ENCODE results near the gene AURKA. TPM values are rescaled to one million over a fixed set of nuclear protein-coding genes. Genes with fewer than 3 reads are reported as not detected.

Gene AURKA
- total and polyA plus RNA-seq, 9 of the 15 experiments (the other 6 are each of a cell fraction or from before 2014, with no cell fraction given): 72.7 to 162 (median 113) TPM

- Histone ChIP-seq H3K9me1 (ENCODE audit: control insufficient read depth, insufficient read depth, low read length) (no peaks in the 10 kb centered on the region), H3K9ac (ENCODE audit: insufficient read depth in 1 of 2, low read depth in 2 of 2, low read length in 2 of 2) (peak overlapping the region; percentile 81 to 98), H2AFZ (ENCODE audit: low read depth, low read length) (peak overlapping the region; percentile 42; the same call in 1 of the 2 replicates), H4K20me1 (replicated peaks; ENCODE audit: control insufficient read depth, insufficient read depth, low read length) (no peaks in the 10 kb centered on the region), H3K4me3 (peak overlapping the region; percentile 81), H3K36me3 (ENCODE audit: control insufficient read depth, insufficient read depth, low read length) (peaks cover 26% of the 10 kb centered on the region), H3K27ac (ENCODE audit: extremely low read depth, low read depth, low read length) (peak overlapping the region; percentile 81), H3K4me1 (replicated peaks in 1 of 2; ENCODE audit: control insufficient read depth in 2 of 2, insufficient read depth in 2 of 2, low read length in 2 of 2) (peaks cover 37 to 56% of the 10 kb centered on the region in 2 experiments), H3K4me2 (ENCODE audit: insufficient read depth, low read length) (peak overlapping the region; percentile 90), H3K27me3 (ENCODE audit: control insufficient read depth in 2 of 2, insufficient read depth in 2 of 2, low read length in 2 of 2) (no peaks in the 10 kb centered on the region), H3K9me3 (replicated peaks; ENCODE audit: control insufficient read depth, insufficient read depth, low read depth, low read length) (no peaks in the 10 kb centered on the region), H3K79me2 (ENCODE audit: control insufficient read depth, insufficient read depth, low read length) (peaks cover 61% of the 10 kb centered on the region)
- intact Hi-C loops (cut with micrococcal nuclease): no loop called here
- BruUV-seq (replicated peaks): no TSS peak
- ATAC-seq (peak; percentile 6), DNase-seq (ENCODE audit: extremely low read depth in 1 of 4, low spot score in 3 of 4) (peak in 1 of 4 experiments; percentile 59), FAIRE-seq (no peak)
- WGBS (ENCODE audit: insufficient coverage, low coverage, missing lambda C conversion rate): 5% methylated on average over 14 of the region's 14 CpGs
- ChIA-PET CTCF (ENCODE audit: low intra/inter-chr PET ratio) (interaction anchor here (0.6 kb wide), 1 partner anchor 14 kb away, joined by 3 read pairs; no protein-coding TSS in a partner anchor), POLR2A (interaction anchor here (0.5 to 1.6 kb wide), 7 partner anchors 9 to 1265 kb away, joined by 3 to 6 read pairs (median 4); partner anchors contain the start of genes AURKA and CSTF1)
- in situ Hi-C loops (cut with MboI): loop anchor here (25.0 kb wide), 1 partner anchor 1273 kb away; no protein-coding TSS in a partner anchor
- no peak for TF ChIP-seq TGIF2 (CRISPR knock-in tag; IDR thresholded peaks at IDR 0.05)
- no peak for TF ChIP-seq ESRRA (IDR thresholded peaks at IDR 0.05; ENCODE audit: borderline replicate concordance, low read depth)
- TF ChIP-seq CXXC5 (CRISPR knock-in tag; IDR thresholded peaks at IDR 0.05): 0 out of 2 replicates have a peak, but pooled peaks have one; percentile 32
- TF ChIP-seq HDAC2 (IDR thresholded peaks at IDR 0.05): no peak
- TF ChIP-seq CTCF (IDR thresholded peaks at IDR 0.05 in 2 of 3, conservative IDR thresholded peaks at IDR 0.05 in 1 of 3; ENCODE audit: insufficient read depth in 2 of 3, low read depth in 1 of 3, low read length in 3 of 3): no peak
- TF ChIP-seq HNRNPLL (IDR thresholded peaks at IDR 0.05; ENCODE audit: low read depth, low read length, poor library complexity, severe bottlenecking): peak; percentile 13
- no peak for TF ChIP-seq OTX1 (CRISPR knock-in tag; IDR thresholded peaks at IDR 0.05)
- 0 out of 2 replicates have a peak, but pooled peaks have one; percentile 26 for TF ChIP-seq ZNF644 (tag; IDR thresholded peaks at IDR 0.05; ENCODE audit: low read depth)
- TF ChIP-seq NFIC (IDR thresholded peaks at IDR 0.05): 0 out of 2 replicates have a peak, but pooled peaks have one; percentile 38
- 0 out of 2 replicates have a peak, but pooled peaks have one; percentile 16 for TF ChIP-seq SMARCE1 (IDR thresholded peaks at IDR 0.05)
- TF ChIP-seq MECOM (CRISPR knock-in tag; IDR thresholded peaks at IDR 0.05): 0 out of 2 replicates have a peak, but pooled peaks have one; percentile 12
- TF ChIP-seq CBX3 (IDR thresholded peaks at IDR 0.05; ENCODE audit: borderline replicate concordance in 1 of 2, low read length in 2 of 2): 0 out of 3 replicates have a peak, but pooled peaks of 1 of the 2 experiments have one; percentile 2
- TF ChIP-seq ZNF766 (CRISPR knock-in tag; conservative IDR thresholded peaks at IDR 0.05): peak; percentile 17; the same call in 1 of the 2 replicates
- 0 out of 2 replicates have a peak, but pooled peaks have one; percentile 28 for TF ChIP-seq ETV5 (CRISPR knock-in tag; IDR thresholded peaks at IDR 0.05; ENCODE audit: low read depth)
- TF ChIP-seq ELF4 (CRISPR knock-in tag; IDR thresholded peaks at IDR 0.05): 0 out of 2 replicates have a peak, but pooled peaks have one; percentile 41
- no peak for TF ChIP-seq SUPT5H (IDR thresholded peaks at IDR 0.05)
- TF ChIP-seq HDGF (IDR thresholded peaks at IDR 0.05): 0 out of 2 replicates have a peak, but pooled peaks have one; percentile 31
- TF ChIP-seq STAG1 (CRISPR knock-in tag; IDR thresholded peaks at IDR 0.05; ENCODE audit: borderline replicate concordance): no peak
- no peak for TF ChIP-seq TCF7L2 (IDR thresholded peaks at IDR 0.05; ENCODE audit: low read depth, low read length)
- TF ChIP-seq ZFP36 (IDR thresholded peaks at IDR 0.05; ENCODE audit: low read depth, low read length, partially characterized antibody): peak; percentile 61
- TF ChIP-seq SMAD4 (CRISPR knock-in tag; conservative IDR thresholded peaks at IDR 0.05): no peak
- no peak for TF ChIP-seq GATA2 (CRISPR knock-in tag; IDR thresholded peaks at IDR 0.05)
Observed at GRCh38 chr20:56360133-56360907, 31.7 kb downstream of the AURKA start.

Data from K562 (cell line).